GM12878 (cell line): Measurements from ENCODE around the gene KLF7. TPM values are rescaled to one million over a fixed set of nuclear protein-coding genes. Genes with fewer than 3 reads are reported as not detected.

Experiments
- ATAC-seq: fragments of 200-7000 bp; cut with Tn5 transposase; 3 replicates; pipeline ENCODE4 v1.9.1; 2020; ENCODE audit warnings: mild to moderate bottlenecking, moderate library complexity
- BruUV-seq: library from RNA; stranded (reverse); fragments of 400-500 nt; replicated peaks from 2 replicates; lab custom pipeline; 2021; lab: Mats Ljungman, UMichigan
- CTCF ChIA-PET: fragments of 300-600 bp; sonication (Branson Sonifier 250); formaldehyde crosslinking; extraction: SDS; loops from one replicate; lab custom pipeline; 2021; ENCODE audit warnings: inconsistent platforms; lab: Yijun Ruan, JAX
- POLR2A ChIA-PET: fragments of 350-600 bp; formaldehyde crosslinking; extraction: SDS; loops from one replicate; lab custom pipeline; 2021; ENCODE audit warnings: inconsistent platforms; lab: Charles Lee
- RAD21 ChIA-PET: fragments of 300-600 bp; sonication (Branson Sonifier 250); formaldehyde crosslinking; loops from one replicate; lab custom pipeline; 2023; ENCODE audit warnings: antibody characterized with exemption; ENCODE audit not compliant: unreplicated experiment; lab: Charles Lee
- SMC1A ChIA-PET: fragments of 300-600 bp; sonication (Branson Sonifier 250); formaldehyde crosslinking; loops from one replicate; lab custom pipeline; 2023; ENCODE audit not compliant: unreplicated experiment, uncharacterized antibody; lab: Charles Lee
- DNase-seq: peaks from one replicate; pipeline ENCODE4 v3.0.0-alpha.2; 2011; ENCODE audit warnings: low read depth, low spot score
- FAIRE-seq: peaks from 3 replicates; lab custom pipeline; 2011; peaks lifted over from hg19 to GRCh38; lab: Jason Lieb, UNC
- H2AFZ ChIP-seq: 2 replicates; pipeline ENCODE4 v1.6.0; 2011; ENCODE audit warnings: low read depth, low read length, control low read depth; ENCODE audit not compliant: control insufficient read depth
- H3K27ac ChIP-seq: 2 replicates; pipeline ENCODE4 v1.5.1; 2011; ENCODE audit warnings: control low read depth; ENCODE audit not compliant: control insufficient read depth, insufficient read depth
- H3K27me3 ChIP-seq, 2 experiments: replicated peaks in 1 of 2; 2 replicates each; pipeline versions ENCODE4 v1.6.0 to v1.6.1; 2011; ENCODE audit warnings: low read length in 1 of 2; ENCODE audit not compliant: control insufficient read depth in 2 of 2, insufficient read depth in 2 of 2
- H3K36me3 ChIP-seq, 2 experiments: 2 replicates each; pipeline ENCODE4 v1.5.1; 2011; ENCODE audit warnings: low read length in 1 of 2; ENCODE audit not compliant: control insufficient read depth in 2 of 2, insufficient read depth in 2 of 2
- H3K4me1 ChIP-seq: 2 replicates; pipeline ENCODE4 v1.6.1; 2011; ENCODE audit warnings: mild to moderate bottlenecking, low read length, moderate library complexity, mixed read lengths; ENCODE audit not compliant: control insufficient read depth, insufficient read depth
- H3K4me2 ChIP-seq: 2 replicates; pipeline ENCODE4 v1.6.0; 2011; ENCODE audit warnings: control low read depth; ENCODE audit not compliant: control insufficient read depth, insufficient read depth
- H3K4me3 ChIP-seq: fragments of 200-600 bp; sonication (generic); 2 replicates; pipeline ENCODE4 v1.5.1; 2016
- H3K79me2 ChIP-seq: 2 replicates; pipeline ENCODE4 v1.6.0; 2011; ENCODE audit warnings: low read length; ENCODE audit not compliant: control insufficient read depth, insufficient read depth
- H3K9ac ChIP-seq: 2 replicates; pipeline ENCODE4 v1.8.0; 2011; ENCODE audit warnings: low read length, control low read depth, mixed read lengths; ENCODE audit not compliant: control insufficient read depth, insufficient read depth
- H3K9me3 ChIP-seq: replicated peaks from 3 replicates; pipeline ENCODE4 v1.5.1; 2011; ENCODE audit warnings: mild to moderate bottlenecking, low read length; ENCODE audit not compliant: control insufficient read depth, insufficient read depth
- H4K20me1 ChIP-seq: 2 replicates; pipeline ENCODE4 v1.6.0; 2011; ENCODE audit not compliant: control insufficient read depth, insufficient read depth
- ATF2 ChIP-seq: IDR thresholded peaks from 2 replicates; pipeline ENCODE4 v1.6.1; 2012; ENCODE audit warnings: low read length, inconsistent platforms
- ATF7 ChIP-seq: fragments of 450-650 bp; IDR thresholded peaks from 2 replicates; pipeline ENCODE4 v1.6.1; 2016; ENCODE audit warnings: low read depth, mild to moderate bottlenecking
- BACH1 ChIP-seq: fragments of 450-650 bp; IDR thresholded peaks from 2 replicates; pipeline ENCODE4 v1.6.1; 2017; ENCODE audit warnings: mild to moderate bottlenecking, borderline replicate concordance
- BCLAF1 ChIP-seq: fragments of 450-650 bp; IDR thresholded peaks from 2 replicates; pipeline ENCODE4 v1.6.1; 2017; ENCODE audit warnings: antibody characterized with exemption, mild to moderate bottlenecking, moderate library complexity
- BHLHE40 ChIP-seq, 2 experiments: fragments of 450-650 bp in 1 of 2; IDR thresholded peaks; 2 replicates each; pipeline ENCODE4 v1.6.1; 2011 to 2017; ENCODE audit warnings: low read depth in 2 of 2, borderline replicate concordance in 1 of 2, improper control_type of control experiment in 1 of 2, low read length in 1 of 2, mild to moderate bottlenecking in 1 of 2
- BMI1 ChIP-seq: fragments of 450-650 bp; IDR thresholded peaks from 2 replicates; pipeline ENCODE4 v1.6.1; 2016; ENCODE audit warnings: mild to moderate bottlenecking, moderate library complexity, borderline replicate concordance
- CBX3 ChIP-seq: fragments of 200-600 bp; sonication (generic); IDR thresholded peaks from 2 replicates; pipeline ENCODE4 v1.6.1; 2016; ENCODE audit warnings: low read depth, borderline replicate concordance
- CHD1 ChIP-seq: IDR thresholded peaks from 2 replicates; pipeline ENCODE4 v1.6.1; 2012; ENCODE audit warnings: low read depth, low read length, improper control_type of control experiment
- IKZF1 ChIP-seq: fragments of 450-650 bp; conservative IDR thresholded peaks from 2 replicates; pipeline ENCODE4 v1.6.1; 2017; ENCODE audit warnings: antibody characterized with exemption, mild to moderate bottlenecking
- JUNB ChIP-seq: IDR thresholded peaks from 2 replicates; pipeline ENCODE4 v1.6.1; 2016; ENCODE audit warnings: antibody characterized with exemption, mild to moderate bottlenecking
- MAX ChIP-seq: IDR thresholded peaks from 2 replicates; pipeline ENCODE4 v1.6.1; 2012; ENCODE audit warnings: low read depth, low read length, improper control_type of control experiment
- MTA3 ChIP-seq: IDR thresholded peaks from 2 replicates; pipeline ENCODE4 v1.6.1; 2012; ENCODE audit warnings: low read length, inconsistent platforms, borderline replicate concordance
- RAD51 ChIP-seq: fragments of 450-650 bp; IDR thresholded peaks from 2 replicates; pipeline ENCODE4 v1.6.1; 2016; ENCODE audit warnings: moderate library complexity, mild to moderate bottlenecking, inconsistent platforms
- RCOR1 ChIP-seq: conservative IDR thresholded peaks from 2 replicates; pipeline ENCODE4 v1.6.1; 2012; ENCODE audit warnings: low read depth, low read length, improper control_type of control experiment
- RUNX3 ChIP-seq: IDR thresholded peaks from 2 replicates; pipeline ENCODE4 v1.6.1; 2012; ENCODE audit warnings: low read length, inconsistent platforms
- SIX5 ChIP-seq: IDR thresholded peaks from 2 replicates; pipeline ENCODE4 v1.6.1; 2011; ENCODE audit warnings: mild to moderate bottlenecking, low read depth, low read length, moderate library complexity; ENCODE audit not compliant: severe bottlenecking
- STAT3 ChIP-seq: IDR thresholded peaks from 2 replicates; pipeline ENCODE4 v1.6.1; 2011; ENCODE audit warnings: low read depth, low read length, improper control_type of control experiment
- TARDBP ChIP-seq: IDR thresholded peaks from 2 replicates; pipeline ENCODE4 v1.6.1; 2016; ENCODE audit warnings: borderline replicate concordance
- ZBED1 ChIP-seq: IDR thresholded peaks from 2 replicates; pipeline ENCODE4 v1.6.1; 2016; ENCODE audit warnings: borderline replicate concordance
- WGBS: methylation state at CpG from one replicate; pipeline ENCODE4 v1.1.6; 2016; ENCODE audit warnings: low lambda C conversion rate; ENCODE audit not compliant: insufficient replicate concordance, insufficient coverage; ENCODE audit errors: missing lambda C conversion rate; 5-methylcytosine and 5-hydroxymethylcytosine counted together
- in situ Hi-C: fragments of 300-500 bp; cut with MboI; formaldehyde crosslinking; loops from 9 replicates; pipeline ENCODE4 v1.14.3; 2018; ENCODE audit warnings: mixed read lengths
- intact Hi-C: fragments of 100-400 bp; cut with micrococcal nuclease; formaldehyde crosslinking; loops from one replicate; pipeline ENCODE4 v1.14.2; 2022; ENCODE audit not compliant: unreplicated experiment
- polyA plus RNA-seq, 11 experiments: library from polyadenylated mRNA; depleted of rRNA in 4 of 11; unstranded in 6 of 11; stranded (reverse) in 5 of 11; fragments of >200 nt; fragmentation: Nextera tagmentation in 4 of 11; fragmentation: Illumina TruSeq in 1 of 11; extraction: Ambion mirVana in 4 of 11; extraction: Trizol in 1 of 11; gene quantifications; 1 replicate in 1 of 11; 2 replicates in 10 of 11; pipeline versions ENCODE4 v1.2.1 to v1.2.3, GENCODE V29; 2011 to 2016; ENCODE audit warnings: inconsistent platforms in 2 of 11, missing spikeins in 2 of 11, low read depth in 1 of 11
- total RNA-seq, 4 experiments: library from RNA; depleted of rRNA in 3 of 4; stranded (reverse); fragments of >200 nt in 3 of 4; fragmentation: Illumina TruSeq in 1 of 4; extraction: Trizol in 1 of 4; gene quantifications; 2 replicates each; pipeline versions ENCODE4 v1.2.1 to v1.2.3, GENCODE V29; 2013 to 2021
- TF ChIP-seq, protein P1 (sequence below): fragments of 450-650 bp; IDR thresholded peaks from 2 replicates; pipeline ENCODE4 v1.6.1; 2017; ENCODE audit warnings: mild to moderate bottlenecking, low read depth, inconsistent platforms; ENCODE audit not compliant: poor library complexity, severe bottlenecking

The KLF7 gene
- total and polyA plus RNA-seq, 10 of the 15 experiments (the other 5 are each of a cell fraction or from before 2014, with no cell fraction given): 2.4 to 24.8 (median 8.5) TPM

GRCh38 chr2:207071820-207072219 is 93.9 kb downstream of the KLF7 start:
- Histone ChIP-seq H3K4me3 (no peak overlapping the region), H3K79me2 (no peaks in the 10 kb centered on the region), H3K27me3 (no peaks in the 10 kb centered on the region), H2AFZ (no peak overlapping the region; the same call in 1 of the 2 replicates), H3K4me2 (no peak overlapping the region), H3K4me1 (peaks cover 23% of the 10 kb centered on the region), H3K36me3 (no peaks in the 10 kb centered on the region), H4K20me1 (no peaks in the 10 kb centered on the region), H3K27ac (no peak overlapping the region), H3K9ac (no peak overlapping the region), H3K9me3 (no peaks in the 10 kb centered on the region)
- BruUV-seq: no TSS peak
- ATAC-seq (peak; percentile 82), FAIRE-seq (peak; percentile 54), DNase-seq (no peak)
- SMC1A ChIA-PET: interaction anchor here (1.3 kb wide), 1 partner anchor 12 kb away, joined by 5 read pairs; no protein-coding TSS in a partner anchor
- in situ Hi-C loops (no loop called here), intact Hi-C loops (loop anchor here (10.0 kb wide), 1 partner anchor 267 kb away; no protein-coding TSS in a partner anchor)
- WGBS: 32% methylated on average over 4 of the region's 4 CpGs
- RAD21 ChIA-PET: interaction anchor here (0.8 kb wide), 1 partner anchor 183 kb away, joined by 4 read pairs; no protein-coding TSS in a partner anchor
- POLR2A ChIA-PET: no interaction called here
- CTCF ChIA-PET: no interaction called here
- TF ChIP-seq MTA3: no peak
- TF ChIP-seq IKZF1: no peak
- TF ChIP-seq STAT3: no peak
- no peak for TF ChIP-seq SIX5
- TF ChIP-seq BMI1: no peak
- no peak for TF ChIP-seq BACH1
- TF ChIP-seq ZBED1: no peak
- TF ChIP-seq, protein P1, sequence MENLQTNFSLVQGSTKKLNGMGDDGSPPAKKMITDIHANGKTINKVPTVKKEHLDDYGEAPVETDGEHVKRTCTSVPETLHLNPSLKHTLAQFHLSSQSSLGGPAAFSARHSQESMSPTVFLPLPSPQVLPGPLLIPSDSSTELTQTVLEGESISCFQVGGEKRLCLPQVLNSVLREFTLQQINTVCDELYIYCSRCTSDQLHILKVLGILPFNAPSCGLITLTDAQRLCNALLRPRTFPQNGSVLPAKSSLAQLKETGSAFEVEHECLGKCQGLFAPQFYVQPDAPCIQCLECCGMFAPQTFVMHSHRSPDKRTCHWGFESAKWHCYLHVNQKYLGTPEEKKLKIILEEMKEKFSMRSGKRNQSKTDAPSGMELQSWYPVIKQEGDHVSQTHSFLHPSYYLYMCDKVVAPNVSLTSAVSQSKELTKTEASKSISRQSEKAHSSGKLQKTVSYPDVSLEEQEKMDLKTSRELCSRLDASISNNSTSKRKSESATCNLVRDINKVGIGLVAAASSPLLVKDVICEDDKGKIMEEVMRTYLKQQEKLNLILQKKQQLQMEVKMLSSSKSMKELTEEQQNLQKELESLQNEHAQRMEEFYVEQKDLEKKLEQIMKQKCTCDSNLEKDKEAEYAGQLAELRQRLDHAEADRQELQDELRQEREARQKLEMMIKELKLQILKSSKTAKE: no peak
- TF ChIP-seq RAD51: no peak
- 0 out of 2 replicates have a peak, but pooled peaks have one; percentile 5 for TF ChIP-seq ATF2
- TF ChIP-seq MAX: no peak
- TF ChIP-seq TARDBP: no peak
- TF ChIP-seq RUNX3: peak; percentile 3; the same call in 1 of the 2 replicates
- TF ChIP-seq CHD1: no peak
- 0 out of 2 replicates have a peak, but pooled peaks have one; percentile 9 for TF ChIP-seq JUNB
- TF ChIP-seq BHLHE40 (IDR thresholded peaks at IDR 0.05; ENCODE audit: borderline replicate concordance in 1 of 2, low read depth in 2 of 2, low read length in 1 of 2): no peak
- TF ChIP-seq CBX3: no peak
- TF ChIP-seq RCOR1: no peak
- no peak for TF ChIP-seq BCLAF1
- TF ChIP-seq ATF7: no peak
